Caco-2 (cell line): ENCODE measurements around the gene RNF41. TPM values are rescaled to one million over a fixed set of nuclear protein-coding genes. Genes with fewer than 3 reads are reported as not detected.

ENCODE experiments used
- BruUV-seq: library from RNA; stranded (reverse); fragments of 400-500 nt; replicated peaks from 2 replicates; lab custom pipeline; 2021; lab: Mats Ljungman, UMichigan
- CTCF ChIA-PET: fragments of 300-600 bp; sonication (Branson Sonifier 250); formaldehyde crosslinking; loops from one replicate; lab custom pipeline; 2022; ENCODE audit warnings: antibody characterized with exemption; lab: Charles Lee
- POLR2A ChIA-PET: fragments of 300-600 bp; sonication (Branson Sonifier 250); formaldehyde crosslinking; loops from one replicate; lab custom pipeline; 2022; ENCODE audit warnings: antibody characterized with exemption; lab: Charles Lee
- DNase-seq, 2 experiments: peaks; one replicate each; pipeline versions ENCODE4 v3.0.0 to v3.0.0-alpha.2; 2020 to 2022
- H3K27me3 ChIP-seq: replicated peaks from 2 replicates; pipeline ENCODE4 v1.6.0; 2011; ENCODE audit warnings: low read length; ENCODE audit not compliant: control insufficient read depth, insufficient read depth
- H3K36me3 ChIP-seq: 2 replicates; pipeline ENCODE4 v1.5.1; 2011; ENCODE audit warnings: low read length; ENCODE audit not compliant: control insufficient read depth, insufficient read depth
- H3K4me1 ChIP-seq: fragments of 250-450 bp; sonication (Bioruptor Pico); 2 replicates; pipeline ENCODE4 v1.5.1; 2020; ENCODE audit warnings: mild to moderate bottlenecking
- H3K4me3 ChIP-seq: 2 replicates; pipeline ENCODE4 v1.5.1; 2011; ENCODE audit warnings: low read depth, mild to moderate bottlenecking, control low read depth, low read length
- H3K9me3 ChIP-seq: fragments of 250-450 bp; sonication (Bioruptor Pico); 2 replicates; pipeline ENCODE4 v1.5.1; 2020; ENCODE audit warnings: mild to moderate bottlenecking, moderate library complexity
- H3K27ac Mint-ChIP-seq: one replicate; pipeline ENCODE4 v1.8.0; 2022; ENCODE audit warnings: mixed read lengths; ENCODE audit not compliant: unreplicated experiment
- H3K27me3 Mint-ChIP-seq: one replicate; pipeline ENCODE4 v1.8.0; 2022; ENCODE audit warnings: mixed read lengths; ENCODE audit not compliant: insufficient read depth, unreplicated experiment
- H3K36me3 Mint-ChIP-seq: one replicate; pipeline ENCODE4 v1.8.0; 2022; ENCODE audit warnings: mild to moderate bottlenecking, mixed read lengths; ENCODE audit not compliant: insufficient read depth, unreplicated experiment
- H3K4me1 Mint-ChIP-seq: one replicate; pipeline ENCODE4 v1.8.0; 2022; ENCODE audit warnings: low read depth, mixed read lengths; ENCODE audit not compliant: unreplicated experiment
- H3K4me3 Mint-ChIP-seq: one replicate; pipeline ENCODE4 v1.8.0; 2022; ENCODE audit warnings: mild to moderate bottlenecking, moderate library complexity, mixed read lengths; ENCODE audit not compliant: unreplicated experiment
- H3K9me3 Mint-ChIP-seq: one replicate; pipeline ENCODE4 v1.8.0; 2022; ENCODE audit warnings: mixed read lengths; ENCODE audit not compliant: unreplicated experiment
- CTCF ChIP-seq, 2 experiments: fragments of 200-600 bp in 1 of 2; IDR thresholded peaks; 1 replicate in 1 of 2; 2 replicates in 1 of 2; pipeline versions ENCODE4 v1.5.1 to v1.8.0; 2011 to 2022; ENCODE audit warnings: antibody characterized with exemption in 1 of 2, control low read depth in 1 of 2, inconsistent platforms in 1 of 2, low read depth in 1 of 2, low read length in 1 of 2, mild to moderate bottlenecking in 1 of 2, moderate library complexity in 1 of 2; ENCODE audit not compliant: insufficient read depth in 1 of 2, severe bottlenecking in 1 of 2, unreplicated experiment in 1 of 2
- intact Hi-C: fragments of 100-400 bp; cut with micrococcal nuclease; formaldehyde crosslinking; loops from one replicate; pipeline ENCODE4 v1.10.0; 2022; ENCODE audit not compliant: unreplicated experiment
- total RNA-seq: library from RNA; stranded (reverse); gene quantifications from 2 replicates; pipeline ENCODE4 v1.2.3, GENCODE V29; 2022

Gene RNF41
- total RNA-seq, 1 experiment from 2014 or later = 53.4 TPM

- peak overlapping the region; percentile 72 for H3K4me3 ChIP-seq
- Mint-ChIP-seq H3K36me3 (peaks cover 41% of the 10 kb centered on the region), H3K4me3 (peak overlapping the region; percentile 74), H3K4me1 (peaks cover 30% of the 10 kb centered on the region), H3K9me3 (peaks cover 10% of the 10 kb centered on the region), H3K27me3 (no peaks in the 10 kb centered on the region), H3K27ac (peak overlapping the region; percentile 56)
- peaks cover 38% of the 10 kb centered on the region for H3K4me1 ChIP-seq
- H3K36me3 ChIP-seq = peaks cover 4% of the 10 kb centered on the region
- H3K9me3 ChIP-seq = no peaks in the 10 kb centered on the region
- ChIA-PET CTCF (interaction anchor here (1.0 to 2.9 kb wide), 4 partner anchors 8 to 70 kb away, joined by 3 to 20 read pairs (median 8); partner anchors contain the start of genes COQ10A, RNF41 and SMARCC2), POLR2A (interaction anchor here (0.7 to 1.2 kb wide), 2 partner anchors 11 to 37 kb away, joined by 3 to 7 read pairs; partner anchors contain the start of gene RNF41)
- intact Hi-C loops = loop anchor here (2.0 to 5.0 kb wide), 3 partner anchors 37 to 132 kb away; partner anchors contain the start of genes NABP2 and RNF41
- TSS peak; percentile 50 for BruUV-seq
- DNase-seq = no peak
- no peaks in the 10 kb centered on the region for H3K27me3 ChIP-seq
- no peak for TF ChIP-seq CTCF (IDR thresholded peaks at IDR 0.05; ENCODE audit: insufficient read depth in 1 of 2, low read depth in 1 of 2, low read length in 1 of 2, severe bottlenecking in 1 of 2, unreplicated experiment in 1 of 2)
These were observed 37.1 kb upstream of the RNF41 start for GRCh38 chr12:56258820-56259183.

DNA sequence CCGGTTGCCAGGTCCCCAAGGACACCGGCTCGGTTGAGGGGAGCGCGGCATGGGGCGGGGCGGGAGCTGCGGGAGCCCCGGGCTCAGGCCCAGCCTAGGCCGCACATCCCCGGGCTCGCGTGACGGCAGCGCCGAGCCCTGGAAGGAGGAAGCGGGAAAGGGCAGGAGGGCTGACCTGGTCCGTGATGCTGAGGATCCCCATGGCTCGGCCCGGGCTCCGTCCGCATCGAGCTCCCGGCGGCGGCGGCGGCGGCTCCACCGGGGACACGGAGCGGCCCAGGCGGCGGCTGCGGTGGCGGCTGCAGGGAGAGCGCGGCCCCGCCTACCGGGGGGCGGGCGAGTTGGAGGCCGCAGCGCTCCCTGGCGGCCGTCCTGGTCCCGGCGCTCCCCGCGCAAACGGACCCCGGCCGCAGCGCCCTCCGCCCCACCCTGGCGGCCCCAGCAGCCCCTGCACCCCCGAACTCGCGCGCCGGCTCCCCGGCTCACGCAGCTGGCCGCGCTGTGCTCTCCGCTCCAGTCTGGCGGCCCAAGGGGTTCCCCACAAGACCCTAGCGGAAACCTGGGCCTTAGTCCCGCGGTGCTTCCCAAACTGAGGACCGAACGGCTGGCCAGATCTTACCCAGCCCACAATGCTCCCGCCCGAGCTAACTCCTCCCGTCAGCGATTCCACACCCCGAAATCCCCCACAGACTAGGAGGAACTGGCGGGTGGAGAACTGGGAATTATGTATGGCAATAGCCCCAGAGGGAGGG lies 36.5 kb upstream of the RNF41 start, which contains the start of gene ANKRD52:
Gene ANKRD52 (minus strand): TSS at position 317 of the 752 bp plus-strand sequence. CDS start 115 bp downstream, at position 202.
- H3K36me3 ChIP-seq = peaks cover 4% of the 10 kb centered on the region

More for the DNA sequence above, 36.5 kb upstream of the RNF41 start, which contains the start of gene ANKRD52:
- peaks cover 38% of the 10 kb centered on the region for H3K4me1 ChIP-seq
- H3K9me3 ChIP-seq = no peaks in the 10 kb centered on the region
- Mint-ChIP-seq H3K4me1 (peaks cover 30% of the 10 kb centered on the region), H3K4me3 (peak within 1 kb of the TSS; percentile 74), H3K27me3 (no peaks in the 10 kb centered on the region), H3K27ac (peak within 1 kb of the TSS; percentile 56), H3K36me3 (peaks cover 43% of the 10 kb centered on the region), H3K9me3 (peaks cover 10% of the 10 kb centered on the region)
- DNase-seq = peak; percentile 50 to 88
- BruUV-seq = no TSS peak
- ChIA-PET POLR2A (interaction anchor here (0.7 to 1.6 kb wide), 4 partner anchors 11 to 131 kb away, joined by 3 to 7 read pairs (median 6); partner anchors contain the start of gene RNF41), CTCF (interaction anchor here (1.0 to 2.9 kb wide), 6 partner anchors 8 to 69 kb away, joined by 3 to 20 read pairs (median 5); partner anchors contain the start of genes COQ10A, RNF41 and SMARCC2)
- H3K27me3 ChIP-seq = no peaks in the 10 kb centered on the region
- peak within 1 kb of the TSS; percentile 72 for H3K4me3 ChIP-seq
- TF ChIP-seq CTCF (IDR thresholded peaks at IDR 0.05; ENCODE audit: insufficient read depth in 1 of 2, low read depth in 1 of 2, low read length in 1 of 2, severe bottlenecking in 1 of 2, unreplicated experiment in 1 of 2) = peak; percentile 50 to 59
- intact Hi-C loops = loop anchor here (2.0 to 5.0 kb wide), 3 partner anchors 36 to 131 kb away; partner anchors contain the start of genes NABP2 and RNF41
